ENCODE data around the gene NFIX. TPM values are rescaled to one million over a fixed set of nuclear protein-coding genes. Genes with fewer than 3 reads are reported as not detected.

Gene NFIX
- polyA plus RNA-seq, 1 donor (not counting 4 experiments of a cell fraction or from before 2014, with no cell fraction given): 5.2 TPM

DNA sequence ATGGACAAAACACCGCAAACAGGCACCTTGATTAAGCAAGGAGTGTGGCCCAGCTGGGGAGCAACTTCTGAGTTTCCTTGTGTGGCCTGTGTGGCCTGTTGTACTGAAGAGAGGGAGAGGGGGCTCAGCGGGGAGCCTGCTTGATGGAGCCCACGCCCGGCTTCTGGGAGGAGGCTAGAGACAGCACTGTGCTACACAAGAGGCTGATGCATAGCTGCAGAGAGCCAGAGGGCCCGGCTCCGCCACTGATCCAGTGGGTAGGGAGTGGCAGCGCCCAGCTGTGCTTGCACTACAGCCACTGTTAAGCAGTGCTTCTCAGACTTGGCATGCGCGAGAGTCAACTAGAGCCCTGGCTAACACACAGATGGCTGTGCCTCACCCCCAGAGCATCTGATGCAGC lies 88.4 kb downstream of the NFIX start:
- Histone ChIP-seq H3K79me2 (ENCODE audit: control insufficient read depth, insufficient read depth, low read length) (no peaks in the 10 kb centered on the region), H2AFZ (ENCODE audit: control insufficient read depth, low read length) (no peak overlapping the region), H3K36me3 (ENCODE audit: control insufficient read depth in 2 of 2, extremely low read depth in 1 of 2, insufficient read depth in 2 of 2, low read length in 2 of 2) (peaks cover 3 to 12% of the 10 kb centered on the region in 2 experiments), H3K4me2 (ENCODE audit: control insufficient read depth, extremely low read depth, insufficient read depth, low read depth, low read length) (no peak overlapping the region), H3K9ac (ENCODE audit: control insufficient read depth, extremely low read depth, insufficient read depth, low read length) (no peak overlapping the region), H3K4me1 (ENCODE audit: control insufficient read depth, extremely low read depth, insufficient read depth, low read length) (peaks cover 10% of the 10 kb centered on the region), H3K27me3 (ENCODE audit: control insufficient read depth, extremely low read depth, insufficient read depth, low read length) (no peaks in the 10 kb centered on the region), H3K4me3 (ENCODE audit: control insufficient read depth in 2 of 3, extremely low read depth in 1 of 3, insufficient read depth in 2 of 3, low read depth in 1 of 3, low read length in 3 of 3) (no peak overlapping the region), H3K9me3 (ENCODE audit: control insufficient read depth, low read depth, low read length) (no peaks in the 10 kb centered on the region), H3K9me1 (ENCODE audit: control insufficient read depth, extremely low read depth, insufficient read depth, low read length) (no peaks in the 10 kb centered on the region), H3K27ac (ENCODE audit: control insufficient read depth, insufficient read depth, low read length) (no peak overlapping the region), H4K20me1 (ENCODE audit: control insufficient read depth, extremely low read depth, insufficient read depth, low read length) (no peaks in the 10 kb centered on the region)
- dilution Hi-C loops (cut with MboI; ENCODE audit: extremely low pct_ligation_motif_present, low sequenced_read_pairs): no loop called here
- FAIRE-seq: no peak
- no peak for DNase-seq (ENCODE audit: low read depth, low spot score)
- TF ChIP-seq EZH2 (IDR thresholded peaks at IDR 0.05; ENCODE audit: low read length): no peak
- TF ChIP-seq, protein P1, sequence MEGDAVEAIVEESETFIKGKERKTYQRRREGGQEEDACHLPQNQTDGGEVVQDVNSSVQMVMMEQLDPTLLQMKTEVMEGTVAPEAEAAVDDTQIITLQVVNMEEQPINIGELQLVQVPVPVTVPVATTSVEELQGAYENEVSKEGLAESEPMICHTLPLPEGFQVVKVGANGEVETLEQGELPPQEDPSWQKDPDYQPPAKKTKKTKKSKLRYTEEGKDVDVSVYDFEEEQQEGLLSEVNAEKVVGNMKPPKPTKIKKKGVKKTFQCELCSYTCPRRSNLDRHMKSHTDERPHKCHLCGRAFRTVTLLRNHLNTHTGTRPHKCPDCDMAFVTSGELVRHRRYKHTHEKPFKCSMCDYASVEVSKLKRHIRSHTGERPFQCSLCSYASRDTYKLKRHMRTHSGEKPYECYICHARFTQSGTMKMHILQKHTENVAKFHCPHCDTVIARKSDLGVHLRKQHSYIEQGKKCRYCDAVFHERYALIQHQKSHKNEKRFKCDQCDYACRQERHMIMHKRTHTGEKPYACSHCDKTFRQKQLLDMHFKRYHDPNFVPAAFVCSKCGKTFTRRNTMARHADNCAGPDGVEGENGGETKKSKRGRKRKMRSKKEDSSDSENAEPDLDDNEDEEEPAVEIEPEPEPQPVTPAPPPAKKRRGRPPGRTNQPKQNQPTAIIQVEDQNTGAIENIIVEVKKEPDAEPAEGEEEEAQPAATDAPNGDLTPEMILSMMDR (optimal IDR thresholded peaks at IDR 0.05 in 1 of 3, IDR thresholded peaks at IDR 0.05 in 1 of 3, conservative IDR thresholded peaks at IDR 0.05 in 1 of 3; ENCODE audit: extremely low read depth in 1 of 3, insufficient read depth in 2 of 3, low read length in 3 of 3): no peak

GRCh38 chr19:13085666-13086065 lies 90.4 kb downstream of the NFIX start:
- Histone ChIP-seq H3K27ac (ENCODE audit: control insufficient read depth, insufficient read depth, low read length) (no peak overlapping the region), H3K4me3 (ENCODE audit: control insufficient read depth in 2 of 3, extremely low read depth in 1 of 3, insufficient read depth in 2 of 3, low read depth in 1 of 3, low read length in 3 of 3) (no peak overlapping the region), H3K9ac (ENCODE audit: control insufficient read depth, extremely low read depth, insufficient read depth, low read length) (no peak overlapping the region), H3K36me3 (ENCODE audit: control insufficient read depth in 2 of 2, extremely low read depth in 1 of 2, insufficient read depth in 2 of 2, low read length in 2 of 2) (peaks cover 2 to 8% of the 10 kb centered on the region in 2 experiments), H3K4me2 (ENCODE audit: control insufficient read depth, extremely low read depth, insufficient read depth, low read depth, low read length) (no peak overlapping the region), H3K9me3 (ENCODE audit: control insufficient read depth, low read depth, low read length) (no peaks in the 10 kb centered on the region), H3K4me1 (ENCODE audit: control insufficient read depth, extremely low read depth, insufficient read depth, low read length) (no peaks in the 10 kb centered on the region), H4K20me1 (ENCODE audit: control insufficient read depth, extremely low read depth, insufficient read depth, low read length) (no peaks in the 10 kb centered on the region), H3K79me2 (ENCODE audit: control insufficient read depth, insufficient read depth, low read length) (no peaks in the 10 kb centered on the region), H3K27me3 (ENCODE audit: control insufficient read depth, extremely low read depth, insufficient read depth, low read length) (no peaks in the 10 kb centered on the region), H2AFZ (ENCODE audit: control insufficient read depth, low read length) (no peak overlapping the region), H3K9me1 (ENCODE audit: control insufficient read depth, extremely low read depth, insufficient read depth, low read length) (no peaks in the 10 kb centered on the region)
- TF ChIP-seq, protein P1 (optimal IDR thresholded peaks at IDR 0.05 in 1 of 3, IDR thresholded peaks at IDR 0.05 in 1 of 3, conservative IDR thresholded peaks at IDR 0.05 in 1 of 3; ENCODE audit: extremely low read depth in 1 of 3, insufficient read depth in 2 of 3, low read length in 3 of 3): no peak
- TF ChIP-seq EZH2 (IDR thresholded peaks at IDR 0.05; ENCODE audit: low read length): no peak
- FAIRE-seq (no peak), DNase-seq (ENCODE audit: low read depth, low spot score) (no peak)
- dilution Hi-C loops (cut with MboI; ENCODE audit: extremely low pct_ligation_motif_present, low sequenced_read_pairs): no loop called here
